ENCODE data around the gene HTR6.
A peak's percentile ranks its signal among the peaks of the same experiment; 100 is the strongest.

Gene HTR6

DNA sequence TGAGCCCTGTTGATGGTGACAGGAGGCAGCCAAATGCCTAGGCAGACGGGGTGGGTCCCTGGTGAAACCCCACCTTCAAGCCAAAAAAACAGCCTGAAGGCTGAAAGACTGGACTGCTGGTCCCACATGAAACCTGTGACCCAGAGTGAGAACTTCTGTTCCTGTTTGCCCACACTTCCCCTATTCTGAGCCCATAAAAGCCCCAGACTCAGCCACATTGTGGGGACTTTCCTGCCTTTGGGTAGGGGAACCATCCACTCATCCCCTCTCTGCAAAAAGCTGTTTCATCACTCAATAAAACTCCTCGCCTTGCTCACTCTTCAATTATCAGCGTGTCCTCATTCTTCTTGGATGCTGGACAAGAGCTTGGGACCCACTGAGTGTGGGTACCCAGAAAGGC, 25.2 kb downstream of the HTR6 start:
- DNase-seq: no peak

DNA sequence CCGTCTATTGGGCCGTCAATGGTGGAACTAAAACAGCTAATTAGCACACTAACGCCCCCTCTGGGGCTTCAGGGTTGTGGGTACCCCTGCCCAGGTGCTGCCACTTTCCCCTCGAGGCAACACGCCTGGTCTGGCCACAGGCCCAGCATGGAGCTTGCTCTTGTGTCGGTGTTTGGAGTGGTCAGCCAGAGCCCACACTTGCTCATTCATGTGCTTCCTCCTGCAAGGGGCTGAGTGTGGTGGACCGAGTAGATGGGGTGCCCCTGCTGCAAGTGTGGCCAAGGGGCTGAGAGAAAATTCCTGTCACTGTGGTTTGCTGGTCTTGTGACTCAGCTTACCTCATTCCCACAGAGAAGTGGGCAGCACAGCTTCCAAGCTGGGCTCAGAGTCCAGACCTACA, 25.7 kb downstream of the HTR6 start:
- no peak for DNase-seq

DNA sequence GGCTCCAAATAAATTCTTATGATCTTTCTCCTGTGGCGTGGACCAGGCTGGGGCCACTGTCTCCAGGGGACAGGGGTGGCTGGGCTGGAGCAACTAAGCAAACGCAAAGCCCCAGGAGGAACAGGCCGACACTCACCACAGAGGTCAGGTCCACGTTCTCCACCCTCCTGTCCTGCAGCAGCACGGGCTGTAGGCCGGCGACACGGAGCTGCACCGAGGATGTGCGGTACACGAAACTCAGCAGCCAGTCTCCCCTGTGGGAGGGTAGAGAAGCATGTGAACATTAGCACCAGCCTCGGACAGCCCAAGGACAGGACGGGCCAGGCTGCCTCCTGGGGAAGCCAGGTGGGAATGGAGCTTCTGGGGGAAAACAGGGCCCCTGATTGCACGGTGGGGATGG, 29.6 kb downstream of the HTR6 start:
- no peak for DNase-seq

DNA sequence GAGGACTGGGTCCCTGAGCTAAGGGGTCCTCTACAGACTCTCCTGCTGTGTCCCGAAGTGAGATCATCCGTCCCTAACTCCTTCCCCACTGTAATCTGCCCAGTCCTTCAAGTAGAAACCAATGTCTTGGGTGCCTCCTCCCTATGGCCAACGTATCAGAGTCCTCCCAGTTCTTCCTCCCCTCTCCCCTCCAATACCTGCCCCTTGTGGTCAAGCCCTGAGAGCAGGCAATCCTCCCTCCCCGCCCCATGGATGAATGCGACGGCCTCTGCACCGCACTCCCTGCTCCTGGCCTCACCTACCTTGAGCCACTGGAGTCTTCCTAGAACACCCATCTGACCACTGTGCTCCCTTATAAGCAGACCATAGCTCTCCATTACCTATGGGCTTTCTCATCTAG, 31.1 kb downstream of the HTR6 start:
- no peak for DNase-seq

DNA sequence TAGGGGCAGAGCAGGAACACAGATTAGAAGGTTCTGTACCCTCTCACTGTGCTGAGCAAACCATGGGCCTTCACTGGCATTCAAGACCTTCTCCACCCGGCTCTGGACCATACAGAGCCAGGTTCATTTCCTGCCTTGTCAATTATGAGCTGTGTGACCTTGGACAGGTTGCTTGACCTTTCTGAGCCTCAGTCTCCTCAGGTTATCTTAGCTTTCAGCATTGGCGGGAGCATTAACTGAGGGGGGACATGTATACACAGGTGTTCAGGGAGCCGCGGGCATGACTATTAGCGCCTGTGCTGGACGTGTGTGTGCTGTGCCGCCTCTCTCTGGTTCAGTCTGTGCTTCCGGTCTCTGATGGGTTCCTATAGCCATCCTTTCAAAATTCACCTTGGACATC, 32.1 kb downstream of the HTR6 start:
- no peak for DNase-seq

DNA sequence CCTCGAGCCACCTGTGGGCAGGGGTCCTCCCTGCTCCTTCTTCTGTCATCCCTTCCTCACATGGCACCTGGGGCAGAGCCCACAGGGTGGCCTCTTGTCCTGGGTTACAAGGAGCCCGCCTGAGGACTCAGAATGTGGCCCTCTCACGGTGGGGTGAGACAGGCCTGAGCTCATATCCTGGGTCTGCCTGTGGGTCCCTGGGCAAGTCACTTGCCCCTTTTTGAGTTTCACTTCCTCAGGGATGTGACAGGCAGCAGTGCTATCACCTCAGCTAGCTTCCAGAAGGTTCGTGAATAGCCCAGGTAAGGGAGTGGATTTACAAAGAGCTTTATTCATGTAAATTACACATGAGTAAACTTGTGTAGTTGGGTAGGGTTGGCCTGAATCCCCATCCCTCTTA, 33.5 kb downstream of the HTR6 start:
- DNase-seq: no peak

DNA sequence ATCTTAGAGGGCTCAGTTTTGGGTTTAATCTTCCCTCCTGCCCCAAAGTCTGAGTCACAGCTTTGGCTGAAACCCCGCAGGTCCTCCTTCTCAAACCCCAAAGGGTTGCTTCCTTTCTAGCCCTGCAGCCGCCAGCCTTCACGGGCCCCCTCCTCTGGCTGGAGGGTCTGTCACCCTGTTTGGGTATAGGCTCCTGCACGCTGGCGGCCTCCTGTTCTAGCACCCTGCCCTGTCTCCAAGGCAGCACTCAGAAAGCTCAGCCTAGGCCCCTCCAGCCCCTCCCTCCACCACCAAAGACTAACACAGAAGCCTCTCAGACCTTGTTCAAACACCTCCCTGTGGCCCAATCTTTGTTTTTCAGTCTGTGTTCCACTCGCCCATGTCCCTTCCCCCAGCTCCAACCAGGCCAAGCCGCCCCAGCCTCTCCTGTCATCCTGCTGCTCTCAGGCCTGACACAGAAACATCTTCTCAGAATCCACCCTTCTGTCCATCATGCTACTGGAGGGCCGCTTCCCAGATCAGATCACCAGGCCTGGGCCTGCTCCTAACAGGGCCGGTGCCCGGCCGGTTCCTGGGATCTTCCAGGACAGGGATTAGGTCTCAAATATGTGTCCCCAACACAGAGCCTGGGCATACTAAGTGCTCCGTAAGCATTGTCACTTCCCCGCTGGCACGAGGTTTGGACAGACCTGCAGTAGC, 35.6 kb downstream of the HTR6 start:
- DNase-seq: no peak

DNA sequence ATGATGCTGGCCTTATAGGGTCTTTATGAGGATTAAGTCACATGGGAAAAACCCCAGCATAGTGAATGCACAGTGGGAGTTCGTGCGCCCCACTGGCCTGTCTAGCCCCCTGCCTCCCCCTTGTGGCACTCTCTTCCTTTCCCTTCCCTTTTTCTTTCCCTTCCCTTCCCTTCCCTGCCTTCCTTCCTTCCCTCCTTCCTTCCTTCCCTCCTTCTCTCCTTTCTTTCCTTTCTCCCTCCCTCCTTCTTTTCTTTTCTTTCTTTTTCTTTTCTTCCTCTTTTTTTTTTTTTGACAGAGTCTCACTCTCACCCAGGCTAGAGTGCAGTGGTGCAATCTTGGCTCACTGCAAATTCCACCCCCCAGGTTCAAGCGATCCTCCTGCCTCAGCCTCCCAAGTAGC, 38.6 kb downstream of the HTR6 start:
- no peak for DNase-seq

DNA sequence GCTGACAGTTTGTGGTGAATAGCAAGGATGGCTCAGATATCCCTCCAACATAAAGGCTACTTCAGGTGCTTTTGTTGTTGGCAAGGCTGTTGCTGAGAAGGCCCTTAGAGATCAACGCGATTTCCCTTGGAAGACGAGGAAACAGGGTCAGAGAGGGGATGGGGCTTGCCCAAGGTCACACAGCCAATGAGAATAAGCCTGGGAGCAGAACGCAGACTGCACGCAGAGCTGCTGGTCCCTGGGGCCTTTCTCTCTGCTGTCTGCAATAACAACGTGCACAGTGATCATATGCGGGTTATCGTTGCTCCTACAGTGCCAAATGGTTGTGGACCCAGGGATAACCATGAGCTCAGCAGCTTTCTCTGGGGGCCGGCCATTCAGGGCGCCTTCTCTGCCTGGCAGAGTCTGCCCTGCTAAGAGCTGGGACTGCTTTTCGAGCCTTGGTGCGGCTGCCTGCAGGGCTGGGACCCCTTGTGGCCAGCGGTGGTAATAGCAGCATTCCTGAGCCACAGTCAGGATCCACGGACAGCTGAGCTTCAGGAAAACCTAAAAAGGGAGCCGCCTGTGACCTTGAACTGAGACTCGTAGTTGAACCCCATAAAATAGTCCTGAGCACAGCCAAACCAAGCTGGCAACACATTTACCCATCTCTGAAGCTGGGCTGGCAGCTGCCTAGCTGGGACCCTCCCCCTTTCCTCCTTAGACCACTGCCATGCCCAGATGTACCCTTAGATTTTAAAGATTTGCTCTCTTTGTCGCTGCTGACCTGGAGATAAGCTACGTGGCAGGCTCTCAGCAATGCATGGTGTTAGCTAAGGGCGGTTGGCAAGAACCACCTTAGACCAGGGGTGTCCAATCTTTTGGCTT, 39.8 kb downstream of the HTR6 start:
- DNase-seq: no peak

DNA sequence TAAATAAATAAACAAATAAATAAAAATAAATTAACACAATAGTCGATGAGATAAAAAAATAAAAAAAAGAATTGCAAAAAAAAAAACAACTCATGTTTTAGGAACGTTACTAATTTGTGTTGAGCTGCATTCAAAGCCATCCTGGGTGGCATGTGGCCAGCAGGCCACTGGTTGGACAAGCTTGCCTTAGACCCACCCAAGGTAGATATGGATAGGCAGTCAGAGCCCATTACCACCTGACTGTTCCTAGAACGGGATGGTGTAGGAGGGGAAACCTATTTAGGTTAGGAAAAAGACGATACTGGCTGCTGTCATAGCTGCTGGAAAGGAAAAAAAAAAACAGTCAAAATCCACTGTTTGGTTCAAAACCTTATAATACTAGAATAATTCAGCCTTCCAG, 40.8 kb downstream of the HTR6 start:
- no peak for DNase-seq

DNA sequence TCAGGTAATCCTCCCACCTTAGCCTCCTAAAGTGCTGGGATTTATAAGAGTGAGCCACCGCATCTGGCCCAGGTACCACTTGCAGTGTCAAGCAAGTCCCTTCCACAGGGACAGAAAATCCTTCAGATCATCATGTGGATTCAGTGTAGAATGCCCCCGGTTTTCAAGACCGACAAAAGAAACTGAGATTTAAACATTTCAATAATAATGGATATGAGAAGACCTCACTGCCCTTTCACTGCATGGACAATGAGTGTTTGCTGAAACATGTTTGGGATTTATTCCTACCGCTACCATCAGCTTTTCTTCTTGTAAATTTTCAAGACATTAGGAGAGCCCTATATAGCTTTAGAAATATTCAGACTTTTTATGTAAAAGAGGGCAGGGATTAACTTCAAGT, 41.5 kb downstream of the HTR6 start:
- DNase-seq: no peak

DNA sequence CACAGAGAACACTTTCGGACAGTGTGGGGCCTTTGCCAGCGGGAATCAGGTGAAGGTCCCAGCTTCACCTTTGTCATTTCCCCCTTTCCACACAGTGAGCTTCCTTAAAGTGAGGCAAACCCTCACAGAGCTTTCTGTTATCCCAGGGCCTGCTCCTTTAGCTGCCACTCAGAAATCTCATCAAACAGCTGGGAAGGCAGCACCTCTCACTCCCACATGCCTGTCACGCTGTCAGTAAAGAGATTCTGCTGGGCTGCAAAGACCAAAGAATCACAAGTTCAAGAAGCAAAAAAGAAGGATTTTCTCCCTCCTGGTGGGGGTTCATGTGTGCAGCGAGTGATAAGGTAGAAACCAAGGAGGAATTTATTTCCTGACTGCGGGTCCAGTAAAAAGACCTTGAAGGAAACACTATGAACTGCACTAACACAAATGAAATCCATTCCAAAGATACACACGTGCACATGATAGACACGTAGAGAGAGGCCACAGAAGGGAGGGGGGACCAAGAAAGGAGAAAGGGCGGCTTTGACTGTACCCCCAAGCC, 44.0 kb downstream of the HTR6 start:
- no peak for DNase-seq

DNA sequence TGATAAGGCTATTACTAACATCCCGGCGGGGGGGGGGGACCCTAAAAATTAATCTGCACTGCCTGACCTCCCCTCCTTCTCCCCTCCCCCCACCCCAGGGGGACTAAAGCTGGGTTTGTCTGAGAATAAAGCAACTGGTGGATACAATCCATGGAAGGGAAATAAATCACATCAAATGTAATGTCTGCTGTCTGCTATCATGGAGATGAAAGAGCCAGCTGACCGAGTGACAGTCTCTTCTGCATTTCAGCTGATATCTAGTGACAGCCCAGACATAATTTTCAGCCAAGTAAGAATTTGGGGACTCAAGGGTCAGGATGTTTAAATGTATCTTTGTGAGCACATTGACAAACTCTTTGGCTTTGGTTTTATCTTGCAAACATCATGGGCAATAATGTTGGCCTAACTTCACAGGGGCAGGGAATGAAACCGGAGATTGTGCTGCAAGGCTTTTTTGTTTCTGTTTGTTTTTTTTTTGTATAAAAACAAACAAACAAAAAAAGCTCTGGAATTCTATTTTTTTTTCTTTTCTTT, 44.7 kb downstream of the HTR6 start:
- no peak for DNase-seq

DNA sequence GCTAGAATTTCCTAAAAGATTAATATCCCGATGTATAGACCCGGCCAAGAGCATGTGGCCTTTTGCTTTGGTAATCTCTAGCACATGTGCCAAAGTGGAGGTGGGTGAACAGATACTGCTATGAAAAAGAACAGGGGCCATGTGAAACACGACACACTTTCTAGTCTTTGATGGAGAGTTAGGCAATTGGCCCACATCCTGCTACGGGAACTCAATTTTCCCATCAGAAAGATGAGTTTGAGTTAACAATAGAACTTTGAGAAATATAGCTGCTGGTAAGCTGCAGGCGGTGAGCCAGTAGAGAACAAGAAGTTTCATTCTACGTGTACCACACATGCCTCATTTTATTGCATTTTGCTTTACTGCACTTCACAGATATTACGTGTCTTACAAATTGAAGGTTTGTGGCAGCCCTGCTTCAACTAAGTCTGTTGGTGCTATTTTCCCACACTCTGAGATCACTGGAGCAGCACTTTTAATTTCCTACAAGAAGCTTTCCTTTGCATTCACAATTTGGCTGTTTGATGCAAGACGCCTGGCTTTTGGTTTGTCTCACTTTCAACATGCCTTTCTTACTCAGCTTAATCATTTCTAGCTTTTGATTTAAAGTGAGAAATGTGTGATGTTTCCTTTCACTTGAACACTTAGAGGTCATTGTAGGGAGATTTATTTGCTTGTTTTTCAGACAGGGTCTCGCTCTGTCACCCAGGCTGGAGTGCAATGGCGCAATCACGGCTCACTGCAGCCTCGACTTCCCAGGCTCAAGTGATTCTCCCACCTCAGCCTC, 46.3 kb downstream of the HTR6 start:
- no peak for DNase-seq

DNA sequence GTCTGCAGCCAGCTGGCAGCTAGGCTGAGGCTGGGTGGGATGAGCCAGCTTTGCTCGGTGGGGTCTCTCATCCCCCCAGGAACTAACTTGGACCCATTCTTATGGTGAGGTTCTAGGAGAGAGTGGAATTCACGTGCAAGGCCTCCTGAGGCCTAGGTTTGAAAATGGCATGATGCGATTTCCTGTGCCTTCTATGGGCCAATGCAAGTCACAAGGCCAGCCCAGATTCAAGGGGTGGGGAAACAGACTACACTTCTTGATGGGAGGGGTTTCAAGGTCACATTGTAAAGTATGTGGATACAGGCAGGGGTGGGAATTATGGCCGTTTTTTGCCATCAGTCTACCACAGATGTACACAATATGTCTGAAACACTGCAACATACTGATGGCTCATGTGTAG, 48.3 kb downstream of the HTR6 start:
- no peak for DNase-seq

DNA sequence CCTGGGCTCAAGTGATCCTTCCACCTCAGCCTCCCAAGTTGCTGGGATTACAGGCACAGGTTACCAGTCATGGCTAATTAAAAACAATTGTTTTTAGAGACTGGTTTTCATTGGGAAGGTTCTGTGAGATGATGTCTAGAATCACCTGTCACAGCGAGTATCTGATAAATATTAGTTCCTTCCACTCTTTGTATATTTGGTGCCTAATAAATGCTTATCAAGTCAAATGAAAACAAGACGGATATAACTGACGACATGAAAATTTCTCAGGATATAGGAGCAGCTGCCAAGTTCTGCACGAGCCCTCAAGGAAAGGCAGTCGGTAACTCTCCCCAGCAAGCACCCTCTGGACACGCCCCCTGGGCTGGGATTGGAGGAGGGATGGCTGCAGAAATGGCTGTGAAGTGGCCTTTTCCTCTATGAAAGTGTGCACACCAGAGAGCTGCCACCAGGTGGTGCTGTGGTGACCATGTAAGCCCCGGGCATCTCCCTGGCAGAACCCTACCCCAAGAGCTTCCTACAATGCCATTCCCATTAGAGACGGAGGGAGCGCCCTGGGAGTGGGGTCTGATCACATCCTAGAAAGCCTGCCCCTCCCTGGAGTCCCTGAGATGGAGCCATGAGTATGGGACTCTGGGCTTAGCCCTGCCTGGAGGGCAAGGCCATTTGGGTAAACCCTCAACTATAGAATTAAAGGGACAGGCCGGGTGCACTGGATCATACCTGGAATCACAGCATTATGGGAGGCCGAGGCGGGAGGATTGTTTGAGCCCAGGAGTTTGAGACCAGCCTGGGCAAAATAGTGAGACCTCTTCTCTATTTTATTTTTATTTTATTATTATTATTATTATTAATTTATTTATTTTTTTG, 50.9 kb downstream of the HTR6 start:
- DNase-seq: peak; percentile 77

DNA sequence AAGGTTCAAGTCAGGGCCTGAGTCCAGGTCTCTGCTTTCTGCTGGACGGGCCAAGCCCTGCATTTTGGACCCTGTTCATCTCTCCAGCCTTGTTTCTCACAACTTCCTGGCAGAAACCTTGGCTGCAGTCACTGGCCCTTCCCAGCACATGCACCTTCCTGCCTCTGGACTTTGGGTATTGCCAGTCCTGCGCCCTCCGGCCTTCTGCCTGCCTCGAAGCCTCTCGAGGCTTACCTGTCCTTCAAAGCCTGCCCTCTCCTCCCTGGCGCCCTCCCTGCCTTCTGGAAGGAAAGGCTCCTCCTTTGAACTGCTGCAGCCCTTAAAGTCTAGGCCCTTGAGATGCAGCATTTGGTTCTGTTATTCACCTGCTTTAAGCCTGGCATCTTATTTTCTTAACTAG, 52.8 kb downstream of the HTR6 start:
- no peak for DNase-seq

DNA sequence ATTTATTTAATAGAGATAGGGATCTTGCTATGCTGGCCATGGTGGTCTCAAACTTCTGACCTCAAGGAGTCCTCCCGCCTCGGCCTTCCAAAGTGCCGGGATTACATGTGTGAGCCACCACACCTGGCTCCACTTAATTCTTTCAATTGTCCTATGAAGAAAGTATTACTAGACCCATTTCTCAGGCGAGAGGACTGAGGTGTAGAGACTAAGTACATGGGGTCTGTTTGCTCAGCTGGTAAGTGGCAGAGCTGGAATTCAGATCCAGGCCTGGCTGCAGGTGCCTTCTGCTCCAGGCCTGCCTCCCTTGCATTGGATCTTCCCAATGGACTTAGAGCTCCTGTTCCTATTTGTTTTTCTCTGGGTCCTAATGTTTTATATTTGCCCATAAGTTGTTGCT, 55.5 kb downstream of the HTR6 start:
- no peak for DNase-seq

DNA sequence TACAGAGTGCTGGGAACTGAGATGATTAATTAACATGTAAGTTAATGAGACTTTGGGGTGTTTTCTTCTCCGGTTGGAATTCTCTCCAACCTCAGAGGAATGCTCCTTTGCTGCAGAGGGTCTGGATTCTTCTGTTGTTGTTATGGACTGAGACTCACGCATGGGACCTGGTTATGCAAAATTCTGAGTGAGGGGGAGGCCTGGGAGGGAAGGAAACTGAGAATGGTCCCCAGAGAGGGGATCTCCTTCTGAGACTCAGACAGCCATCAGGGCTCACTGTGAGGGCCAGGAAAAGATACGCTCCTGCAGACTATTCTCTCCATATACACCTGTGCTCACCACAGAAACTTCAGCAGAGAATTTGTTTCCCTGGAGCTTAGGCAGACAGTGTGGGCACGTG, 56.3 kb downstream of the HTR6 start:
- DNase-seq: no peak

DNA sequence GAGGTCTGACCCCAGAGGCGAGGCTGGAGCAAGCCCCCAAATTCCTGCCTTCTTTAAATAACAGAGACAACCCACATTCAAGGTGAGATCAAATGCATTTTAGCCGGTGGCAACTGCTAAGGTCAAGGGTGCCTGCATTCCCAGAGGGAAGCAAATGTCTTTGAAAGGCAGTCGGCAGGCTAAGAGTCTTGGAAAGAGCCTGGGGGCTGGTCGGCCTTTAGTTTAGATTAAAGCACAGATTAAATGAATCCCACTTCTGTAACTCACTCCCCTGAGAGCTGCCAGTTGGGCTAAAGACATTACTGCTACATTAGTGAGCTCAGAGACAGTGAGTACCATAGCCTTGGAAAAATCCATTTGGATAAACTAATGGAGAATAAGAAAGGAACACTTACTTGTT, 59.2 kb downstream of the HTR6 start:
- DNase-seq: no peak

DNA sequence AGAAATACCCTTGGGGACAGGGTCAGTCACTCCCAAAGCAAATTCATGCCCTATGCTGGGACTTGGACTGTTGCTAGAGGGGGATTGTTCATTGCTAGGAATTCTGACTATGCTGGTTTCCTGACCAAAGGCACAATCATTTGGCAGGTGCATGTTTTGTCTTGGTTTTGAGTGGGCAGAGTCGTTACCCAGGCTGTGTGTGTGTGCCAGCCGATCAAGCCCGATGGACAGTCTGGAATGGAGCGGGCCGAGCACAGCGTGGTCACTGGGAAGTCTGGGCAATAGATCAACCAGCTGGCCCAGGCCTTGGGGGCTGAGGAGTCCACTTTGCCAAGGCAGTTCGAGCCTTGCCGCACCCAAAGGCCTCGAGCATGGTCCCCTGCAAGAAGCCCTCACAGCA, 60.9 kb downstream of the HTR6 start:
- no peak for DNase-seq

DNA sequence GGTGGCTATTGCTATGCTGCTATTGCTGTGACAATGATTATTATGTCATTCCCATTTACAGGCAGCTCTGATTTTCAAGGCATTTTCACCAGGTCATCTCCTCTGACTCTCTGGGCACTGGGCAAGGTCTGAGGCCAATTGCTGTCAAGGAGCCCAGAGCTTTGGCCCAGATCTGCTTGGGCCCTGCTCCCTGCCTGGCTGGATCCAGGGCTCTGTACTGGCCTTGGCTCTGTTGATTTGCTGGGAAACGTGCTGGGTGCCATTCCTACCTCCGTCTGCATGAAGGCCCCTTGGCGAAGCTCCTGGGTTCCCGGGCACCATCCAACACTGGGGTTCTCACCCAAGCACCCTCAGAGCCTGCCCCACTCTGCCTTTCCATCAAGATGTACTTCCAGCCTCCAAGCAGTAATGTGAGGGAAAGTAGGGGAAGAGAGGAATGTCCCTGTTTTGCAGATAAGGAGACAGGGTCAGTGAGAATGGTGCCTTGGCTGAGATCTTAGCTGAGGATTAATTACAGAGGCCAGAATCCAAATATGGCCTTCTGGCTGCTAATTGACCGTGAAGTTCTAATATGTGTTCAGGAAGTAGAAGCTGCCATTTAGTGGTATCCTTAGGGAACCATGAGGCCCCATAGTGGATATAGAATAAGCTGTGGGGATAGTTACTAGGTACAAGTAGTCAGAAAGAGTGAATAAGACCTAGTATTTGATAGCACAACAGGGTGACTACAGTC, 63.9 kb downstream of the HTR6 start:
- DNase-seq: no peak
